Measurements from ENCODE around the gene SLC25A4.

Gene SLC25A4

DNA sequence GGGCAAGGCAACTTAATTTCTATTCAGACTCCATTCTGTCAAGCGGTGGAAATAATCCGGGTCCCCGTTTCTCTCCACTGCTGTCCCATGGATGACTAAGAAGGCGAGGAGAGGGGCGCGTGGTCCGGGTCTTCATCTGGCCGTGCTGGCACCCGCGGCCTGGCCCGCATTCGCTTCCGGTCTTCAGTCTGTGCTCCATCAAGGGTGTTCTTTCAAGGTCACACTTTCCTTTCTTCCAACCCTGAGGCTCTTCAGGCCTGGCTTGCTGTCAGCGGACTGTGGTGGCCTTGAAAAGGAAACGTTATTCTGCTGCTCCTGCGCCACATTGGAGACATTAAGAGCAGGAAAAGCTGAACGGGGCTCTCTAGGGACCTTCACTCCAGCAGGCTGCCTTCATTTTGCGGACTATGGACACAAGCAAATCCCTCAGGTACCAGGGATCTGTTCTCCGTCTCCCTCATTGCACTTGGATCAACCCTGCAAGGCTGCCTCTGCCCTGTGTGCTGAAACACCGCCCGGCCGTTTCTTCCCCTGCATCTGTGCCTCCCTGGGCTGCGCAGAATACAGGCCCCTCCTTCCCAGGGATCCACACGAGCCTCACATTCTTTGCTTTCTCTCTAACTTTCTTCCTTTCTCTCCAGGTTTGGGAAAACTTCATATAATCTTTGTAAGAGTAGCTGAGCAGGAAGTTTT lies 5.7 kb upstream of the SLC25A4 start:
- Histone ChIP-seq H3K4me2 (ENCODE audit: low read length) (no peak overlapping the region), H3K79me2 (ENCODE audit: low read length) (no peaks in the 10 kb centered on the region), H3K9ac (ENCODE audit: low read length) (no peak overlapping the region), H3K36me3 (replicated peaks; ENCODE audit: low read depth, low read length) (no peaks in the 10 kb centered on the region), H3K9me3 (ENCODE audit: insufficient read depth, low read length) (no peaks in the 10 kb centered on the region), H3K4me1 (ENCODE audit: low read length) (no peaks in the 10 kb centered on the region), H2AFZ (ENCODE audit: low read depth, low read length) (no peak overlapping the region), H3K27ac (ENCODE audit: low read length) (no peak overlapping the region), H3K27me3 (ENCODE audit: low read depth, low read length) (no peaks in the 10 kb centered on the region), H4K20me1 (ENCODE audit: insufficient read depth, low read length) (no peaks in the 10 kb centered on the region), H3K4me3 (ENCODE audit: low read length) (no peak overlapping the region)
- TF ChIP-seq, protein P1, sequence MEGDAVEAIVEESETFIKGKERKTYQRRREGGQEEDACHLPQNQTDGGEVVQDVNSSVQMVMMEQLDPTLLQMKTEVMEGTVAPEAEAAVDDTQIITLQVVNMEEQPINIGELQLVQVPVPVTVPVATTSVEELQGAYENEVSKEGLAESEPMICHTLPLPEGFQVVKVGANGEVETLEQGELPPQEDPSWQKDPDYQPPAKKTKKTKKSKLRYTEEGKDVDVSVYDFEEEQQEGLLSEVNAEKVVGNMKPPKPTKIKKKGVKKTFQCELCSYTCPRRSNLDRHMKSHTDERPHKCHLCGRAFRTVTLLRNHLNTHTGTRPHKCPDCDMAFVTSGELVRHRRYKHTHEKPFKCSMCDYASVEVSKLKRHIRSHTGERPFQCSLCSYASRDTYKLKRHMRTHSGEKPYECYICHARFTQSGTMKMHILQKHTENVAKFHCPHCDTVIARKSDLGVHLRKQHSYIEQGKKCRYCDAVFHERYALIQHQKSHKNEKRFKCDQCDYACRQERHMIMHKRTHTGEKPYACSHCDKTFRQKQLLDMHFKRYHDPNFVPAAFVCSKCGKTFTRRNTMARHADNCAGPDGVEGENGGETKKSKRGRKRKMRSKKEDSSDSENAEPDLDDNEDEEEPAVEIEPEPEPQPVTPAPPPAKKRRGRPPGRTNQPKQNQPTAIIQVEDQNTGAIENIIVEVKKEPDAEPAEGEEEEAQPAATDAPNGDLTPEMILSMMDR (IDR thresholded peaks at IDR 0.05; ENCODE audit: low read depth, low read length) = no peak
- no peak for TF ChIP-seq EZH2phosphoT487 (IDR thresholded peaks at IDR 0.05; ENCODE audit: low read depth)

DNA sequence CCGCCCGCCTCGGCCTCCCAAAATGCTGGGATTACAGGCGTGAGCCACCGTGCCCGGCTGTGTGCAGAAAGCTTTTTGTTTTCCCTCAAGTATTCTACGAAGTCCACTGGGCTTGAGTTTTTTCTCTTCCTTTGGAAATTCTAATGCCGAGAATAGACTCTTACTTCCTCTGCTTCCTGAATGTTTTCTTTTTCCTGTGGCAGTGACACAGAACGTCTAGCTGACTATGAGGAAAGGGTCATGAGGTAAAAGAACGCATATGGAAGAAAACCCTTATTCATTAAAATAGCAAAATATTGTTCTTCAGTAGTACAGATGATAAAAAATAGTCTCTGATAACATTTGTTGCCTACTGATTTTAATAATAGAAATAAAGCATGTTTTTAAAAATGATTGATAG lies 4.9 kb upstream of the SLC25A4 start:
- Histone ChIP-seq H3K27me3 (ENCODE audit: low read depth, low read length) (no peaks in the 10 kb centered on the region), H3K4me1 (ENCODE audit: low read length) (no peaks in the 10 kb centered on the region), H3K36me3 (replicated peaks; ENCODE audit: low read depth, low read length) (no peaks in the 10 kb centered on the region), H3K27ac (ENCODE audit: low read length) (no peak overlapping the region), H3K9ac (ENCODE audit: low read length) (no peak overlapping the region), H3K9me3 (ENCODE audit: insufficient read depth, low read length) (no peaks in the 10 kb centered on the region), H3K79me2 (ENCODE audit: low read length) (no peaks in the 10 kb centered on the region), H2AFZ (ENCODE audit: low read depth, low read length) (no peak overlapping the region), H4K20me1 (ENCODE audit: insufficient read depth, low read length) (no peaks in the 10 kb centered on the region), H3K4me3 (ENCODE audit: low read length) (no peak overlapping the region), H3K4me2 (ENCODE audit: low read length) (no peak overlapping the region)
- TF ChIP-seq, protein P1 (IDR thresholded peaks at IDR 0.05; ENCODE audit: low read depth, low read length) = no peak
- TF ChIP-seq EZH2phosphoT487 (IDR thresholded peaks at IDR 0.05; ENCODE audit: low read depth) = no peak

DNA sequence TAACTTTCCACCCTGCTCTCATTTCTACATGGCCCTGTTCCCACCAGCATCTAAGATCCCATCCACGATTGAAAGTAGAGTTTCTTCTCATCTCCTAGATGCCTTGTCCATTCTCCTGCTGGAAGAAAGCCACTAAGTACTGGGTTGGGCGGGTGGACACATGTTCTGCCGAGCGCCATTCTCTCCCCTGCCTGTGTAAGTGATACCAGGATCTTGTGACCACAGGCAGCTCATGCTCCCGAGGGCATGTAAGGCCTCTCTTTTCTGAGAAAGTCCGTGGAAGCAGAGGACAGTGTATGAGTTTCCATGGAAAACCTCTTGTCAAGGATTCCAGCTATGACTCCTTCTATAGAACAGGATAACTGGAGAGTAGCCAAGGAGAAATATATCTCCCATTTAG lies 3.3 kb upstream of the SLC25A4 start:
- Histone ChIP-seq H3K36me3 (replicated peaks; ENCODE audit: low read depth, low read length) (no peaks in the 10 kb centered on the region), H3K79me2 (ENCODE audit: low read length) (no peaks in the 10 kb centered on the region), H3K9me3 (ENCODE audit: insufficient read depth, low read length) (no peaks in the 10 kb centered on the region), H3K4me3 (ENCODE audit: low read length) (no peak overlapping the region), H3K27me3 (ENCODE audit: low read depth, low read length) (no peaks in the 10 kb centered on the region), H3K9ac (ENCODE audit: low read length) (no peak overlapping the region), H2AFZ (ENCODE audit: low read depth, low read length) (no peak overlapping the region), H3K4me2 (ENCODE audit: low read length) (no peak overlapping the region), H3K4me1 (ENCODE audit: low read length) (peaks cover 2% of the 10 kb centered on the region; the same call in 1 of the 2 replicates), H4K20me1 (ENCODE audit: insufficient read depth, low read length) (no peaks in the 10 kb centered on the region), H3K27ac (ENCODE audit: low read length) (no peak overlapping the region)
- no peak for TF ChIP-seq EZH2phosphoT487 (IDR thresholded peaks at IDR 0.05; ENCODE audit: low read depth)
- TF ChIP-seq, protein P1 (IDR thresholded peaks at IDR 0.05; ENCODE audit: low read depth, low read length) = no peak

DNA sequence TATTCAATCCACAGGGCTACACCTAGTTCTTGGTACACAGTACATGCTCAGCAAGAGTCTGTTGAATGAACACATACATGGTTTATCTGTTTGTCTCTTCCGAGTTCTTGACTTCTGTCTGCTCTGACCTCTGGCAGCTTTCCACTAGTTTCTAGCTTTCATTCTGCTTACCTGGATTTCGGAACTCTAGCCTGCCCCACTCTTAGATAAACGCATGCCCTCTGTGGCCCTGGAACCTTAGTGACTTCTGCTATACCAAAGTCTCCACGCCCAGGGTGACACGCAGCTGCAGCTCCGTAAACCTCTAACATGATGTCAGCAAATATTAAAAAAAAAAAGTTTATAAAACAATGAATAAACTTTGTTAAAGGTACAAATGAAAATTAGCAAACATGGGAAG lies 1.3 kb upstream of the SLC25A4 start:
- TF ChIP-seq, protein P1 (IDR thresholded peaks at IDR 0.05; ENCODE audit: low read depth, low read length) = no peak
- no peak for TF ChIP-seq EZH2phosphoT487 (IDR thresholded peaks at IDR 0.05; ENCODE audit: low read depth)
- Histone ChIP-seq H4K20me1 (ENCODE audit: insufficient read depth, low read length) (no peaks in the 10 kb centered on the region), H3K79me2 (ENCODE audit: low read length) (no peaks in the 10 kb centered on the region), H3K4me1 (ENCODE audit: low read length) (peaks cover 2% of the 10 kb centered on the region; the same call in 1 of the 2 replicates), H3K4me3 (ENCODE audit: low read length) (no peak overlapping the region), H3K4me2 (ENCODE audit: low read length) (no peak overlapping the region), H3K36me3 (replicated peaks; ENCODE audit: low read depth, low read length) (no peaks in the 10 kb centered on the region), H3K9me3 (ENCODE audit: insufficient read depth, low read length) (no peaks in the 10 kb centered on the region), H3K27ac (ENCODE audit: low read length) (no peak overlapping the region), H3K27me3 (ENCODE audit: low read depth, low read length) (no peaks in the 10 kb centered on the region), H2AFZ (ENCODE audit: low read depth, low read length) (no peak overlapping the region), H3K9ac (ENCODE audit: low read length) (no peak overlapping the region)
